C4-2B (cell line): Measurements from ENCODE around the gene EVC2.

Source experiments
- H3K27ac ChIP-seq: fragments of 450-650 bp; 2 replicates; pipeline ENCODE4 v1.5.1; 2017
- CTCF ChIP-seq: fragments of 450-650 bp; conservative IDR thresholded peaks from 2 replicates; pipeline ENCODE4 v1.5.1; 2017; ENCODE audit warnings: mild to moderate bottlenecking
- ZFX ChIP-seq: fragments of 450-650 bp; IDR thresholded peaks from 2 replicates; pipeline ENCODE4 v1.6.1; 2017

EVC2 gene

GRCh38 chr4:5705647-5706320 lies 2.6 kb downstream of the EVC2 start:
- TF ChIP-seq CTCF = no peak
- TF ChIP-seq ZFX = no peak
- no peak overlapping the region for H3K27ac ChIP-seq

DNA sequence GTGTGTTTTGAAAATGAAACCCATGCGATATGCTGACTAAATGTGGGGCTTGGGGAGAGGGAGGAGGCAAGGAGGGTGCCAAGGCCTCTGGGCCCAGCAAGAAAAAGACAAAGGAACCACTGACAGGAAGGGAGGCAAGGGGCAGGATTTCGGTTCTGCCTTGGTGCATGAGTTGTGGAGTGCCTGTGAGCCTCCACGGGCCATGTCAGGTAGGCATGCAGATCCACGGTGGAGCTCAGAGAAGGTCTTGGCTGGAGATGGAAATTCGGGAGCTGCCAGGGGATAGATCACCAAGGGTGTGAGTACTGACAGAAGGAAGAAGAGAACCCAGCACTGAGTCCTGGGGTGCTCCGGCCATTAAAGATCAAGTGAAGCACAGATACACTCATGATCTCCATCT lies 4.1 kb downstream of the EVC2 start:
- TF ChIP-seq ZFX = no peak
- no peak for TF ChIP-seq CTCF
- H3K27ac ChIP-seq = no peak overlapping the region

DNA sequence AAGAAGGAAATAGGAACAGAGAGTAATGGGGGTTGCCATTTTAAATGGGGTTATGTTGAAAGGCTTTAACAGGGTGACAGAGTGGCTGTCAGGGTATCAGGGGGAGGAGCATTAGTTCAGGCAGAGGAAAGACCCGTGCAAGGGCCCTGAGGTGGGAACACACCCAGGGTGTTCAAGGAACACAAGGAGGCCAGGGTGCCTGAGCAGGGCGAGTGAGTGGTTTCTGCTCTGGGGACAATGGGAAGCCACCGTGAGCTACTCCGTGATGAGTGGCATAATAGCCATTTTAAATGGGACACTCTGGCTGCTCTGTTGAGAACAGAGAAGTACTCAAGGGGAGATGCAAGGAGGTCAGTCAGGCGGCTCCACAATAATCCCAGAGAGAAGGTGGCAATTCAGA lies 4.5 kb downstream of the EVC2 start:
- TF ChIP-seq ZFX (no peak), CTCF (no peak)
- no peak overlapping the region for H3K27ac ChIP-seq

DNA sequence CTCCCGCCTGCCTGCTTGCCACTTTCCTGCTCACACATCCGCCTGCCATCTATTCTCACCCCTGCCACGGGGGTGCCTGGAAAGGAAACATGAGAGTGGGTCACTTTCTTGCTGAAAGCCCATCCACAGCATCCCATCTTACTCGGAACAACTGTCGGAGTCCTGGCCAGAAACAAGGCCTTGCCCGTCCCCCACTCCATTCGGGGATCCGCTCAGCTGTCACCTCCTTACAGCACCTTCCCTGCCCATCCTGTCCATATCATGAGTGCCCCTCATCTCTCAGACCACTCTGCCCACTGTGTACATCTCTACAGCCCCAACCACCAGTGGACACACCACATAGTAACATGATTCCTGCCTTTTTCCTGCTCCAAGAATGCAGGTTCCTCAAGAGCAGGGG lies 6.4 kb downstream of the EVC2 start:
- TF ChIP-seq CTCF (no peak), ZFX (no peak)
- H3K27ac ChIP-seq = no peak overlapping the region

DNA sequence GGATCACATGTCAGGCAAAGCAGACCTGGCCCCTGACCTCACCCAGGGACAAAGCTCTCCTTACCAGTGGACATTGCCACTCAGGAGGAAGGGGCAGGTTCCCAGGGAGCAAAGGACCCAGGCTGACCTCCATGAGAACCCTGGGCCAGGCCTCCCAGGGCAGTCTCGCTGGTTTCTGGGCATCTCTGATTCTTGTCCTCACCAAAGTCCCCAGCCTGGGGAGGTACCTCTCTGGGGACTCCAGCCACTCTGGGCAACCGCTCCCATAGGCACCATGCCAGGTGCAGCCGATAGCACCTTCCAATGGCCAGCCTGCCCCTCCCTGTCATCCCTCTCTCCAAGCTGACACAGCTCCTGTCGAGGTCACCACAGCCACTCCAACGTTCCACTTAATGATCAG lies 7.9 kb downstream of the EVC2 start:
- TF ChIP-seq CTCF = no peak
- no peak for TF ChIP-seq ZFX
- no peak overlapping the region for H3K27ac ChIP-seq

DNA sequence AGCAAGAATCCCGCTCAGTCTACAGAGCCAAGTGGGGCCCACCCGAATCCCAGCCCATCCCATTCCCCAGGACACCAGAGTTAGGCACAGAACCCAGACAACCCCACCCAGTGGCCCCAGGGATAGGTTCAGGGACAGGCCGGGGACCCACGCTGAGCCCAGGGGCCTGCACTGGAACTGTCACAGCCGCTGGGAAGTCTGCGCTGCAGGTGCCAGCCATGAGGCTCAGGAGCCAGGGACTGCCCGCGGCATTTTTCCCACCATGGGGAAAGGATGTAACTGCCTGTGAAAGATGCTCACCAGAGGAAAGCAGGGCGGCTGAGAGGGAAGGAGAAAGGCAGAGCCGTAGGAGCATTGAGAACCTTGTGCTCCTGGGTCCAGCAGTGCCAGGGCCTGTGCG lies 12.0 kb downstream of the EVC2 start:
- no peak for TF ChIP-seq ZFX
- no peak for TF ChIP-seq CTCF
- H3K27ac ChIP-seq = no peak overlapping the region

GRCh38 chr4:5693871-5694270 lies 14.5 kb downstream of the EVC2 start:
- TF ChIP-seq ZFX (no peak), CTCF (no peak)
- H3K27ac ChIP-seq = no peak overlapping the region
